ENCODE measurements around the gene KRT26.

DNA sequence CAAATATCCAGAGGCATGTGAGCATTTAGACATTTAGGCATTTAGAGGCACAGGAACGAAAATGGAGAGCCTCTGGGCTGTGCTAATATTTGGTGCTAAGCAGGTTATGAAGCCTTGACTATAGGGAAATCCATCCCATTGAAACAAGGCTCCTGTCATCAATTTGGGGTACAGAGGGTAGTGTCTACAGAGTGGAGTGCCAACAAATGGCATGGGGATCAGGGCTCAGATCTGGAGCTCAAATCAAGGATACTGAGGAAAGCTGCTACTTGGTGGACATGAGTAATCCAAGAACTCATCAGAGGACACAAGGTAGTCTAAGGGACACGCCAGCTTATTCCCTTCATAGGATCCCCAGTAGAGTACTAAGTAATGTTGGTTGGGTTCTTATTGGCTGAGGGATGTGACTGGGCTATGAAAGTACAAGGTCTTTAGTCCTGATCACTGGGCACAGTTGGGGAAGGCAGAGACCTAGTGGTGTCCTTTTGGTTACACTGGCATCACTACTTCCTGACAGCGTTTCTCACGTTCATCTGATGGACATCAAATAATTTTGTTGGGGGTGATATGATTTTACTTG lies 45.2 kb upstream of the KRT26 start:
- TF ChIP-seq, protein P1, sequence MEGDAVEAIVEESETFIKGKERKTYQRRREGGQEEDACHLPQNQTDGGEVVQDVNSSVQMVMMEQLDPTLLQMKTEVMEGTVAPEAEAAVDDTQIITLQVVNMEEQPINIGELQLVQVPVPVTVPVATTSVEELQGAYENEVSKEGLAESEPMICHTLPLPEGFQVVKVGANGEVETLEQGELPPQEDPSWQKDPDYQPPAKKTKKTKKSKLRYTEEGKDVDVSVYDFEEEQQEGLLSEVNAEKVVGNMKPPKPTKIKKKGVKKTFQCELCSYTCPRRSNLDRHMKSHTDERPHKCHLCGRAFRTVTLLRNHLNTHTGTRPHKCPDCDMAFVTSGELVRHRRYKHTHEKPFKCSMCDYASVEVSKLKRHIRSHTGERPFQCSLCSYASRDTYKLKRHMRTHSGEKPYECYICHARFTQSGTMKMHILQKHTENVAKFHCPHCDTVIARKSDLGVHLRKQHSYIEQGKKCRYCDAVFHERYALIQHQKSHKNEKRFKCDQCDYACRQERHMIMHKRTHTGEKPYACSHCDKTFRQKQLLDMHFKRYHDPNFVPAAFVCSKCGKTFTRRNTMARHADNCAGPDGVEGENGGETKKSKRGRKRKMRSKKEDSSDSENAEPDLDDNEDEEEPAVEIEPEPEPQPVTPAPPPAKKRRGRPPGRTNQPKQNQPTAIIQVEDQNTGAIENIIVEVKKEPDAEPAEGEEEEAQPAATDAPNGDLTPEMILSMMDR (conservative IDR thresholded peaks at IDR 0.05 in 1 of 2, IDR thresholded peaks at IDR 0.05 in 1 of 2; ENCODE audit: extremely low read depth in 1 of 2, insufficient read depth in 1 of 2, low read depth in 1 of 2, low read length in 2 of 2) = no peak
- TF ChIP-seq EZH2 (IDR thresholded peaks at IDR 0.05; ENCODE audit: borderline replicate concordance, low read length) = no peak

Measured in mammary epithelial cell (primary cell).